ENCODE results near the gene ITPR3.

ITPR3 gene

DNA sequence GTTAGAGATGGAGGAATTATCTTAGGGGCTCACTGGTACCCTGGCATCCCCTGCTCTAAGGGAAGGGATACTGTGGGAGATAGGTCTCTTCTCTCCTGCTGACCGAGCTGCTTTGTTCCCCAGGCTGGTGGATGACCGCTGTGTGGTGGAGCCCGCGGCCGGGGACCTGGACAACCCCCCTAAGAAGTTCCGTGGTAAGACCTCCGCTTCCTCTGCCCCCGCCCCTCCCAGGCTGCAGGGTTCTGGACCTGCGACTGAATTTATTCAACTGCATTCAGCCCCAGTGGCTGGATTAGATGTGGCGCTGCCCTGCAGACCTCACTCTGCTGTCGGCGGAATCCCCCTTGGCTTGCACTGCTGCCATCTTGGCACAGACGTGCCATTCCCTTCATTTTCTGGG lies 19.2 kb downstream of the ITPR3 start:
- DNase-seq = no peak

- no peak for DNase-seq
Observed at GRCh38 chr6:33641144-33641543, 20.0 kb downstream of the ITPR3 start.

DNA sequence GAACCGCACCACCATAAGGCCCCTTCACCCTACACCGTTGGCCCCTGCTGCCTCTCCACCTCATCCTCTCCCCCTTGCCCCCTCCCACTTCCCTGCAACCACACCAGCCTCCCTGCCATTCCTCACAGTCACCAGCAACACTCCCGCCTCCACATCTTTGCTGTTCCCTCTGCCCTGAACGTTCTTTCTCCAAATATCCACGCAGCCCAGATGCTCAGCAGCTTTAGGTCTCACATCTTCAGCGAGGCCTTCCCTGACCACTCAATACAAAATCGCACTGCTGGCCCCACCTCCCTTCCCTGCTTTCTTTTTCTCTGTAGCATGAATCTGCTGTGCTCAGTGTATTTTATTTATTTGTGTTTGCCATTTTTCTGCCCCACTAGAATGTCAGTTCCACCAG lies 20.5 kb downstream of the ITPR3 start:
- no peak for DNase-seq

- no peak for DNase-seq
Observed at GRCh38 chr6:33642897-33643296, 21.8 kb downstream of the ITPR3 start.

DNA sequence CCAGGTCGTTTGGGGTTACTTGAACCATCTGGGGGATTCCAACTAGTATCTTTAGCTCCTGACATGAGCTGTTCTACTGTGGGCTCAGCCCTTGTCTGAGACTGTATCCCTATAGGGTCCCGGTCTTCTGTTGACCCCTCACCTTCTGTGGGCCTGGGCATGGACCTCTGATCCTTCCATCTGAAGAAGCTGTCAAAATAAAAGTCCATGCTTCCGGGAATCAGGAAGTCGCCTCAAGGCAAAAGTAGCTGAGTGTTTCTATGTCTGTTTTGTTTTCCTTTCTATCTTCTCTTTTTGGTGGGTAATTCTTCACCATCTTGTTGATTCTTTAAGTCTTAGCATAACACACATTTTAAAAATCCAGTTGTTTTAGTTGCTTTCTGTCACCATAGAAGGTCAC lies 30.3 kb downstream of the ITPR3 start:
- DNase-seq = no peak

DNA sequence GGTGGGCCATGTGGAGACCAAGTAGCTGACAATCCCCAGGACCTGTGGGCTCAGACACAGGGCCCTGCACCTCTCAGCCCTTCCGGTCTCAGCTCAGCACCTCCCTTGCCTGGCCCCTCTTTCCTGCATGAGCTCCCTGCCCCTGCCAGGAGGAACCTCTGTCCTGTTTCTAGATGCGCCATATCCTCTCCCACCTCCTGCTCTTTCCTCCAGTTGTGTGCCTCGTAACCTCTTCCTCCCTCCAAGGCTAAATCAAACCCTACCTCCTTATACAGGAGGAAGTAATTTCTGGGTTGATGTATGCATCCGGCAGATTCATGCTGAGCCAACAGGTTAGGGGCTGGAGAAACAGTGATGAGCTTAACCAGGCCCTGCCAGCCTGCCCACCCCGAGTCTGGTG lies 30.9 kb downstream of the ITPR3 start:
- no peak for DNase-seq

DNA sequence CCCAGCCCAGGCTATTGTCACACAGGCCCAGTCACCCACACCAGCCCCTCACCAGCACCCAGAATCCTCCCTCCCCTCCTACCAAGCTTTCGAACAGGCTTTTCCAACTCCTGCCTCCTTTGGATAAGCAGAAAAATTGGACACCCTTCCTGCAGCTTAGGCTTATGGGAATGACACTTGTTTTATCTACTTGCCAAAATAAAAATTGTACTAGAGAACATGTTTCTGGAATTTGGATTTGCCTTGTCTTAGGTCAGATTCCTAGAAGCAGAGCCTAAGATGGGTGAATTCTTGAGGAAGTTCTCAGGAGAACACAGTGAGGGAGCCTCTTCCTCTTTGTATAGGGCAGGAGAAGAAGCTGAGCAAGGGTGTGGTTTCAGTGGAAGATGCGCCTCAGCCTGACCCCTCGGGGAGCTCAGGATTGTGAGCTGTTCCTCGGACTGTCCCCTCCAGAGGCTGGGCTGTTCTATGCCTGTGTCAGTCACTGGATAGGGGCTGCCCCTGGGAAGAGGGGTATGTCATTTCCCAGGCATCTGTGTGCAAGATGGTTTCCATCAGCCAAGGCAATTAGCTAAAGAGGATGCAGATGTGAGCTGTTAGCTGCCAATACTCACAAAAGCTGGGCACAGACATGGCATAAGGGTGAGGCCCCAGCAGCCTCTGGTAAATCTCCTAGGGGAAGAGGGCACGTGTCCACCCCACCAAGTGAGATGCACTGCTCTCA lies 33.9 kb downstream of the ITPR3 start:
- no peak for DNase-seq

- no peak for DNase-seq
Observed at GRCh38 chr6:33656844-33657243, 35.7 kb downstream of the ITPR3 start.

DNA sequence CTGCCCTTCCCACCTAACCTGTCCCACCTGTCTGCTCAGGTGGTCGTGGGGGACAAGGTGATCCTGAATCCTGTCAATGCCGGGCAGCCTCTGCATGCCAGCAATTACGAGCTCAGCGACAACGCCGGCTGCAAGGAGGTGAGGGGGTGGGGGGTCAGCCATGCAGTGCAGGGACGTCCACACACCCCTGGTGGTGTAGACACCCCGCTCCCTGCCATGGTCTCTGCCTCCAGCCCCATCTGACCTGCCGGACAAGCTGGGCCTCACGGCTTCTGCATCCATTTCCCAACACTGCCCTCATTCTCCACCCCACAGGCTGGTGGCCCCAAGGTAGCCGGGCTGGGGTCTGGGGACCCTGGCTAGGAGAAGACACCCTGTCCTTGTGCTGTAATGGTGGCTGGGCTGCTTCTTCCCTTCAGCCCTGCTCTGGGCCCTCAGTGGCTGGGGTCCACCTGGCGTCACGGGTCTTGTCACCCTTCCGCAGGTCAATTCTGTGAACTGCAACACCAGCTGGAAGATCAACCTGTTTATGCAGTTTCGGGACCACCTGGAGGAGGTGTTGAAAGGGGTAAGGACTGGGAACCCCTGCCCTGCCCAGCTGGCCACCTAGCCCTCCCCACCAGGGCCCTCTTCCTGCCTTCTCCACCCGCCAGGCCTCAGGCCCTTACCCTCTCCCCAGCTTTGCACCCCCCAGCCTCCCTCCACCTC lies 38.0 kb downstream of the ITPR3 start:
- no peak for DNase-seq

- no peak for DNase-seq
Observed at GRCh38 chr6:33659986-33660385, 38.9 kb downstream of the ITPR3 start.

- DNase-seq = no peak
Observed at GRCh38 chr6:33661106-33661838, 40.1 kb downstream of the ITPR3 start.

GRCh38 chr6:33662318-33662717 lies 41.2 kb downstream of the ITPR3 start:
- DNase-seq = no peak

DNA sequence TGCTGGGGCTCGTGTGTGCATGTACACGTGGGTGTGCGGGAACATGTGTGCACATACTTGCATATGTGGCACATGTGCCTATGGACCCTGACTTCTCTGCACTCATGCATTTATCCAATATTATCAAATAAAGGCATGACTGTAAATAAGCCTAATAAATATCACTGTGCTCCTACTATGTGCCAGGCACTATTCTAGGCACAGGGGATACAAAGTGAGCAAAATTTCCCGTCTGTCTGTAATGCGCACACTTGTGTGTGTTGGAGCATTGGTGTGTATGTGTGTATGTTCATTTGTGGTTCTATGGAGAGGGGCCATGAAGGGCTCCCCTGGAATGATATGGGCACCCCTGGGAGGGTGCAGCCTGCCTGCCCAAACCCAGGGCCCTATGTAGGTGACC lies 41.9 kb downstream of the ITPR3 start:
- no peak for DNase-seq

- DNase-seq = no peak
Observed at GRCh38 chr6:33663727-33664449, 42.8 kb downstream of the ITPR3 start.

DNA sequence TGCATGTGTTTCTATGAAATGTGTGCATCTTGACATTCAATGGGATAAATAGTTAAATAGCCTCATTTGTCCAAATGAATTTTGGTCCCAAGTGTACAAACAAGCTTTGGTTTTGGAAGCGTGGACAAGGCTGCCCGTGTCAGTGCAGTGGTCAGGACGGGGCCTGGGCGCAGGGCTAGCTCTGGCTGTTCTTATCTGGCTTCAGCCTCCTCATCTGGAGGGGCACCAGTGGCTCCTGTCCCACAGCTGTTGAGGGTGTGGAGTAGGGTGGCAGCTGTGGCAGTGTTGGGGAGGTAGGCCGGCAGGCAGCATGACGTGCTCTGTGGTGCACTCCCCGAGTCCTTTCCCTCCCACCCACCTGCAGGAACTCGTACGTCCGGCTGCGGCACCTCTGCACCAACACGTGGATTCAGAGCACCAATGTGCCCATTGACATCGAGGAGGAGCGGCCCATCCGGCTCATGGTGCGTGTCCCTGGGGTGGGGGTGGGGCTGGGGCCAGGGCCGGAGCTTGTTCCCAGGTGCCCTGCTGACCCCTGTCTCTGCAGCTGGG lies 43.5 kb downstream of the ITPR3 start:
- no peak for DNase-seq

DNA sequence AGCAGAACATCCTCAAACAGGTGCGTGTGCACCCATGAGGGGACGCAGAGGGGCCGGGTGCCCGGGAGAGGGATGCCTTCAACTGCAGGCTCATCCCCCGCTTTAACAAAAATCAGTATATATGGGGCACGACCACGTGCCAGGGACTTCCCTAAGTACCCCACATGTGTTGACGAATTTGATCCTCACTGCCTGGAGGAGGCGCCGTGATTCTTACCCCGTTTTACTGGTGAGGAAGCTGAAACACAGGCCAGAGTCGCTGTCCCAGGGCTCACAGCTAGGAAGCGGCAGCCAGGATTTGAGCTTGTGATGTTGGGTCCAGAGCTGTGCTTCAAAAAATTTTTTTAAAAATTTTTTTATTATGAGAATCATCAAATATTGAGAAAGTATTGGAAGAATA lies 44.8 kb downstream of the ITPR3 start:
- no peak for DNase-seq

DNA sequence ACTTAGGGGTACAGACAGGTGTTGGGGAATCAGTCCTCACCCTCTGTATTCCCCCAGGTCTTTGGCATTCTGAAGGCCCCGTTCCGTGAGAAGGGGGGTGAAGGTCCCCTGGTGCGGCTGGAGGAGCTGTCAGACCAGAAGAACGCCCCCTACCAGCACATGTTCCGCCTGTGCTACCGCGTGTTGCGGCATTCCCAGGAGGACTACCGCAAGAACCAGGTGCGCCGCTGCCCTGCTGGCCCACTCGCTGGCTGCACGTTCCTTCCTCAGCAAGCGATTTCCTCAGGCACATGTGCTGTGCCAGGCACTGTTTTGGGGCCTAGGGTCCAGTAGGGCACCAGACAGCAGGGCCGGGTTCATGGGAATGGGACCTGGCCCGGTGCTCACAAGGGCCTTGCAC lies 46.0 kb downstream of the ITPR3 start:
- DNase-seq = no peak

DNA sequence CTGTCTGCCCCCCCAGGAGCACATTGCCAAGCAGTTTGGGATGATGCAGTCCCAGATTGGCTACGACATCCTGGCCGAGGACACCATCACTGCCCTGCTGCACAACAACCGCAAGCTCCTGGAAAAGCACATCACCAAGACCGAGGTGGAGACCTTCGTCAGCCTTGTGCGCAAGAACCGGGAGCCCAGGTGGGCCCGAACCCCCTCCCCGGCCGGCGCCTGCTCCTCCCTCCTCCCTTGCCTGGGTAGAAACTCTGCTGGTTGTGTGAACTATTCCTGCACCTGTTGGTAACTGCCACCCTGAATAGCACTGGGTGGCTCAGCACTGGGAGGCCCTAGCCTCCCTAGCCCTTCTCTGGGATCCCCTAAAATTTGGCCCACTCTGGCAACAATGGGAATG lies 46.7 kb downstream of the ITPR3 start:
- no peak for DNase-seq

DNA sequence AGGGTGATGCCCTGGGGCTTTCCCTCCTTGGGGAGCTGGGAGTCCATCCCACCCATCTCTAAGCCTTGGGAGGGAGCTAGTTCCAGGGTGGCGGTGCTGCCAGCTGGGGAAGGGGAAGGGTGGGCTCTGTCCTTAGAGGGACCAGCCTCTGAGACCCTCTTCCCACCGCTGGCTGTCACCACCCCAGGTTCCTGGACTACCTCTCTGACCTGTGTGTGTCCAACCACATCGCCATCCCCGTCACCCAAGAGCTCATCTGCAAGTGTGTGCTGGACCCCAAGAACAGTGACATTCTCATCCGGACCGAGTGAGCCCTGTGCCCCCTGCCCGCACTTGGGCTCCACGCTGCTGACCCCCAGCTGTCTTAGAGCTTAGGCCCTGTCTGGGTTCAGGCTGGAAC lies 47.2 kb downstream of the ITPR3 start:
- DNase-seq = no peak

- DNase-seq = peak; percentile 45
Observed at GRCh38 chr6:33668914-33669313, 47.8 kb downstream of the ITPR3 start.

- no peak for DNase-seq
Observed at GRCh38 chr6:33670086-33670660, 49.1 kb downstream of the ITPR3 start.

DNA sequence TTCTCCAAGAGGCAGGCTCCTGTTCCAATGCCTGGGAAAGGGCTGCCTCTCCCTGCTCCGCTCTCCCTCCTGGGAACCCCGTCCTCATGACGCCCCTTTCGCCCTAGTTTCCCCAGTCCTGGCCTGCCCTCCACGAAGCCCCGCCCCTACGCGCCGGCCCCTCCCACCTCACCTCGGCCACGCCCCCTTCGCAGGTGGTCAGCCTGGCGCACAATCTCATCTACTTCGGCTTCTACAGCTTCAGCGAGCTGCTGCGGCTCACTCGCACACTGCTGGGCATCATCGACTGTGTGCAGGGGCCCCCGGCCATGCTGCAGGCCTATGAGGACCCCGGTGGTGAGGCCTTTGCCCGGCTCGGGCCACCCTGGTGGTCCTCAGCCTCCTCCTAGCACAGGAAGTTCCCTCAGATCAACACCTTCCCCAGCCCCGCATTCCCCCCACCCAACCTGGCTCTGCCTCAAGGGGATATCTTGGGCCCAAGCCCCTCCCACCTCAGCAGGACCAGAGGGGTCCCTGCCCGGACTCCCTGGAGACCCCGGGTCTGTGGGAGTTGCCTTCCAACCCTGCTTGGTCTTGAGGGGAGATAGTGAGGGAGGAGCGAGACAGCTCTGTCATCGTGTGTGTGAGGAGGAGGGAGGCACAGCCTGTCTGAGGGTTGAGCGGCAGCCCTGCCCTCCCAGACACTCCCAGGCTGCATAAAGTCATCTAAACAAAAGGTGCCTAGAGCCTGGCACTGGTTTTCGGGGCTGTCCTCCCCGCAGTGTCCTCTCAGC lies 50.0 kb downstream of the ITPR3 start:
- DNase-seq = no peak
